Transverse colon (tissue), 4 donors: ENCODE data around the gene TRIP10. TPM values are rescaled to one million over a fixed set of nuclear protein-coding genes. Genes with fewer than 3 reads are reported as not detected.

ENCODE experiments used
- DNase-seq: peaks from one replicate; pipeline ENCODE4 v3.0.0-alpha.2; 2019
- H3K27ac ChIP-seq, 4 donors: fragments of 200-600 bp; sonication (generic); 2 replicates each; pipeline ENCODE4 v1.5.1; 2016 to 2018; ENCODE audit warnings: inconsistent platforms in 4 of 4
- H3K27me3 ChIP-seq: fragments of 200-600 bp; sonication (generic); 2 replicates; pipeline ENCODE4 v1.5.1; 2017; ENCODE audit warnings: inconsistent platforms
- H3K36me3 ChIP-seq, 4 donors: fragments of 200-600 bp; sonication (generic); 2 replicates each; pipeline ENCODE4 v1.5.1; 2017 to 2019; ENCODE audit warnings: inconsistent platforms in 4 of 4
- H3K4me1 ChIP-seq, 4 donors: fragments of 200-600 bp; sonication (generic); 2 replicates each; pipeline ENCODE4 v1.5.1; 2017 to 2020; ENCODE audit warnings: inconsistent platforms in 4 of 4
- H3K4me3 ChIP-seq, 4 donors: fragments of 200-600 bp; sonication (generic); 1 replicate in 1 of 4; 2 replicates in 3 of 4; pipeline versions ENCODE4 v1.5.1 to v1.6.1; 2017 to 2019; ENCODE audit warnings: inconsistent platforms in 4 of 4
- H3K9me3 ChIP-seq, 2 donors: fragments of 200-600 bp; sonication (generic); 2 replicates each; pipeline ENCODE4 v1.5.1; 2017 to 2019; ENCODE audit warnings: inconsistent platforms in 2 of 2
- EP300 ChIP-seq: sonication (generic); formaldehyde crosslinking; IDR thresholded peaks from one replicate; pipeline ENCODE4 v1.6.1; 2017; ENCODE audit warnings: antibody characterized with exemption, low read depth
- POLR2A ChIP-seq: fragments of 450-650 bp; IDR thresholded peaks from one replicate; pipeline ENCODE4 v1.6.1; 2016; ENCODE audit warnings: antibody characterized with exemption, mild to moderate bottlenecking, moderate library complexity
- POLR2AphosphoS5 ChIP-seq, 3 donors: sonication (generic); formaldehyde crosslinking; IDR thresholded peaks; one replicate each; pipeline ENCODE4 v1.6.1; 2016; ENCODE audit warnings: antibody characterized with exemption in 3 of 3
- WGBS, 2 donors: methylation state at CpG; one replicate each; pipeline ENCODE4 v1.1.5; 2018; ENCODE audit warnings: low coverage in 1 of 2; 5-methylcytosine and 5-hydroxymethylcytosine counted together
- in situ Hi-C, 4 donors: fragments of 200-750 bp; cut with MboI; loops; one replicate each; pipeline versions ENCODE4 v1.15.0 to v1.15.1; 2017; ENCODE audit warnings: low sequenced_read_pairs in 3 of 4, low pct_ligation_motif_present in 1 of 4, low pct_unique_long_range_greater_than_20kb in 1 of 4
- intact Hi-C: fragments of 100-400 bp; cut with DNase I; formaldehyde crosslinking; loops from one replicate; pipeline ENCODE4 v1.15.1; 2023; ENCODE audit warnings: low total_unique reads
- total RNA-seq, 4 donors: library from RNA; depleted of rRNA; stranded (reverse); fragments of >200 nt; gene quantifications; one replicate each; pipeline ENCODE4 v1.1.0, GENCODE V29; 2016
- TF ChIP-seq, protein P1 (sequence below), 5 experiments: fragments of 200-600 bp in 3 of 5; fragments of 450-650 bp in 2 of 5; sonication (generic) in 3 of 5; IDR thresholded peaks; 1 replicate in 2 of 5; 2 replicates in 3 of 5; pipeline ENCODE4 v1.5.1; 2016 to 2017; ENCODE audit warnings: antibody characterized with exemption in 5 of 5, inconsistent platforms in 3 of 5, mild to moderate bottlenecking in 2 of 5, moderate library complexity in 1 of 5

Gene TRIP10
- total RNA-seq, 4 donors from 2014 or later = 55.5 to 227 (median 78.8) TPM

DNA sequence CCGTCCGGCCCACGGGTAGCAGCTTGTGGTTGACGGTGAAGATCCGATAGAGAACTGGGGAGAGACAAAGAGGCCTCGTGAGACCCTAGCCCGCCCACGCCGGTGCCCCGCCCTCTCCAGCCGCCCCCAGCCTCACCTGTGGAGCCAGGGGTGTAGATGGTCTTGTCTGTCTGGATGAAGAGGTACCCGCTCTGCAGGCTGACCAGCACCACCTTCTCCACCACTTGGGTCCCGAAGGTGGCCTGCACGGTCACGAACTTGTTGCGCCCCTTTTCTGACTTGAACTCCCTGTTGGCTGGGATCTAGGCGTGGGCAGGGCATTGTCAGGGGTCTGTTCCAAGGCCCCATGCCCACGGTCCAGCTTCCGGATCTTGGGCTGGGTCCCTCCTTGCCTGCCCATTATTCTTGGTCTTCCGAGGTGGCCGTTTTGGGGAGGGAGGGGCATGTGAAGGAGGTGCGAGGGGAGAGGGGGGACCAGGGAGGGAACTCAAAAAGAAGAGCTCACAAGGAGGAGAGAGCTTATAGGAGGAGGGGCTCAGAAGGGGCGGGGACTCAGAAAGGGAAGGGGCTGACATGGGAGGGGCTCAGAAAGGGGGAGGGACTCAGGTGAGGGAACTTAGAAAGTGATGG, 21.3 kb upstream of the TRIP10 start:
- Histone ChIP-seq H3K27me3 (no peaks in the 10 kb centered on the region), H3K4me3 (no peak overlapping the region), H3K27ac (no peak overlapping the region), H3K36me3 (no peaks in the 10 kb centered on the region), H3K4me1 (peaks cover 0 to 13% (median 0%) of the 10 kb centered on the region in 4 donors), H3K9me3 (no peaks in the 10 kb centered on the region)
- WGBS, 2 donors = 78% methylated on average over 23 of the region's 23 CpGs; no CpG with 5 or more reads in 1 of the 2 donors
- no peak for DNase-seq
- in situ Hi-C loops (loop anchor here in 1 of 4 donors (25.0 kb wide), 1 partner anchor 144 kb away; no protein-coding TSS in a partner anchor), intact Hi-C loops (no loop called here)
- TF ChIP-seq POLR2A (no peak), EP300 (no peak), POLR2AphosphoS5 (IDR thresholded peaks at IDR 0.05) (no peak)
- TF ChIP-seq, protein P1, sequence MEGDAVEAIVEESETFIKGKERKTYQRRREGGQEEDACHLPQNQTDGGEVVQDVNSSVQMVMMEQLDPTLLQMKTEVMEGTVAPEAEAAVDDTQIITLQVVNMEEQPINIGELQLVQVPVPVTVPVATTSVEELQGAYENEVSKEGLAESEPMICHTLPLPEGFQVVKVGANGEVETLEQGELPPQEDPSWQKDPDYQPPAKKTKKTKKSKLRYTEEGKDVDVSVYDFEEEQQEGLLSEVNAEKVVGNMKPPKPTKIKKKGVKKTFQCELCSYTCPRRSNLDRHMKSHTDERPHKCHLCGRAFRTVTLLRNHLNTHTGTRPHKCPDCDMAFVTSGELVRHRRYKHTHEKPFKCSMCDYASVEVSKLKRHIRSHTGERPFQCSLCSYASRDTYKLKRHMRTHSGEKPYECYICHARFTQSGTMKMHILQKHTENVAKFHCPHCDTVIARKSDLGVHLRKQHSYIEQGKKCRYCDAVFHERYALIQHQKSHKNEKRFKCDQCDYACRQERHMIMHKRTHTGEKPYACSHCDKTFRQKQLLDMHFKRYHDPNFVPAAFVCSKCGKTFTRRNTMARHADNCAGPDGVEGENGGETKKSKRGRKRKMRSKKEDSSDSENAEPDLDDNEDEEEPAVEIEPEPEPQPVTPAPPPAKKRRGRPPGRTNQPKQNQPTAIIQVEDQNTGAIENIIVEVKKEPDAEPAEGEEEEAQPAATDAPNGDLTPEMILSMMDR (IDR thresholded peaks at IDR 0.05) = no peak

DNA sequence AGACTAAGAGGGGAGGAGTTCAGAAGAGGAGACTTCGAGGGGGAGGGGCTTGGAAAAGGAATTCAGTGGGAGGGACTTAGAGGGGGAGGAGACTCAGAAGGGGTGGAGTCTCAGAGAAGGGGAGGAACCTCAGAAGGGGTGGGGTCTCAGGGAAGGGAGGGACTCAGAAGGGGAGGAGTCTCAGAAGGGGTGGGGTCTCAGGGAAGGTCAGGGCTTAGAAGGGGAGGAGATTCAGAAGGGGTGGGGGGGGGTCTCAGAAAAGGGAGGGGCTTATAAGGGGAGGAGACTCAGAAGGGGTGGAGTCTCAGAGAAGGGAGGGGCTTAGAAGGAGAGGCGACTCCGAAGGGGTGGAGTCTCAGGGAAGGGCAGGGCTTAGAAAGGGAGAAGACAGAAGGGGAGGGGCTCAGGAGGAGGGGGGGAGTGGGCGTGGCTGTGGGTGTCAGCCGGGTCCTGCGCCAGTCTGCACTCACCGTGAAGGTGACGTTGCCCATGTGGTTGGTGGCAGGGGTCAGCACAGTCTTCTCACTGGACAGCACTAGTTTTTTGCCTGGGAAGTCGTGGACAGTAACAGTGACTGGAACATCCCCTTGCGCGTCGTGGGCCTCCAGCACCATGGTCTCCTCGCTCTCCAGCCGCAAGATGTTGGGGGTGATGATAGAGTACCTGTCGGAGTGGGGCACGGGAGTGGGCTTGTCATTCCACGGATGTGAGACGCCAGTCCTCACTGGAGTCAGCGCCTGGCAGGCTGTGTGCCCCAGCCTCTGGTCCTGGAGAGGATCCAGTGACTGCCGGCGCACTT, 20.5 kb upstream of the TRIP10 start:
- in situ Hi-C loops (loop anchor here in 1 of 4 donors (25.0 kb wide), 1 partner anchor 143 kb away; no protein-coding TSS in a partner anchor), intact Hi-C loops (no loop called here)
- WGBS, 2 donors = 66 to 83% methylated on average over 8 to 21 of the region's 21 CpGs
- no peaks in the 10 kb centered on the region for H3K27me3 ChIP-seq
- H3K27ac ChIP-seq = no peak overlapping the region
- TF ChIP-seq EP300 = no peak
- TF ChIP-seq, protein P1 (IDR thresholded peaks at IDR 0.05) = no peak
- TF ChIP-seq POLR2AphosphoS5 (IDR thresholded peaks at IDR 0.05) = no peak
- TF ChIP-seq POLR2A = no peak
- H3K9me3 ChIP-seq = no peaks in the 10 kb centered on the region
- H3K36me3 ChIP-seq = no peaks in the 10 kb centered on the region
- H3K4me3 ChIP-seq = no peak overlapping the region
- H3K4me1 ChIP-seq = peaks cover 0 to 15% (median 0%) of the 10 kb centered on the region in 4 donors
- no peak for DNase-seq

DNA sequence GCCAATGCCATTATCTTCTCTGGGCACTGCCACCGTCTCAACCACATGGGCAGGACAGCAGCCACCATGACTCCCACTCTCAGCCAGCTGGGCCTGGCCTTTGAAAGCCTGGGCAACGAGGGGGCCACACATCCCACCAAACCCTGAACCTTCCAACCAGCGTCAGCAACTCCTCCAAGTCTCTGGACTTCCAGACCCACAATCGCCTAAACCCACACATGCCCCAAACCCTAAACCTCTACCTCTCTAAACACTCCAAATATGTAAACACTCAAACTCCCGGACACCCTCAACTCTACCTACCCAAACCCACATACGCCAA, 20.0 kb upstream of the TRIP10 start:
- no peak for DNase-seq
- Histone ChIP-seq H3K36me3 (no peaks in the 10 kb centered on the region), H3K27ac (peak overlapping the region in 1 of 4 donors; percentile 12), H3K27me3 (no peaks in the 10 kb centered on the region), H3K4me1 (peaks cover 0 to 15% (median 0%) of the 10 kb centered on the region in 4 donors), H3K9me3 (no peaks in the 10 kb centered on the region), H3K4me3 (no peak overlapping the region)
- no peak for TF ChIP-seq POLR2A
- TF ChIP-seq, protein P1 (IDR thresholded peaks at IDR 0.05) = no peak
- no peak for TF ChIP-seq POLR2AphosphoS5 (IDR thresholded peaks at IDR 0.05)
- no peak for TF ChIP-seq EP300
- WGBS, 2 donors = 78 to 87% methylated on average over 4 to 6 of the region's 6 CpGs
- intact Hi-C loops (no loop called here), in situ Hi-C loops (loop anchor here in 1 of 4 donors (25.0 kb wide), 1 partner anchor 143 kb away; no protein-coding TSS in a partner anchor)

DNA sequence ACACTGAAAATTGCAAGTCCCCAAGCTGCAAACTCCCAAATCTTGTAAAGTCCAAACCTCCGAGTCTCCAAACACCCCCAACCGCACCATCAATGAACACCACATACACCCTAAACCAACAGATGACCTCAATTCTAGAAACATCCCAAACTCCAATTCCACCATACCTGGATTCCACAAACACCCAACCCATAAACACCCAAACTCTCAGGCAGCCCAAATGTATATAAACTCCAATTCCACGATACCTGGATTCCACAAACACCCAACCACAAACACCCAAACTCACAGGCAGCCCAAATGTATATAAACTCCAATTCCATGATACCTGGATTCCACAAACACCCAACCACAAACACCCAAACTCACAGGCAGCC, 19.5 kb upstream of the TRIP10 start:
- intact Hi-C loops = no loop called here
- Histone ChIP-seq H3K27ac (peak overlapping the region in 1 of 4 donors; percentile 14), H3K36me3 (no peaks in the 10 kb centered on the region), H3K27me3 (no peaks in the 10 kb centered on the region), H3K4me1 (peaks cover 0 to 15% (median 0%) of the 10 kb centered on the region in 4 donors), H3K9me3 (no peaks in the 10 kb centered on the region), H3K4me3 (no peak overlapping the region)
- in situ Hi-C loops = loop anchor here in 1 of 4 donors (25.0 kb wide), 1 partner anchor 142 kb away; no protein-coding TSS in a partner anchor
- 89 to 91% methylated on average over 3 of the region's 3 CpGs for WGBS, 2 donors
- no peak for TF ChIP-seq POLR2A
- TF ChIP-seq, protein P1 (IDR thresholded peaks at IDR 0.05) = no peak
- no peak for TF ChIP-seq EP300
- no peak for TF ChIP-seq POLR2AphosphoS5 (IDR thresholded peaks at IDR 0.05)
- DNase-seq = no peak
